Trophoblast cell (in vitro differentiated cells and primary cell): ENCODE measurements around the gene LIMK2.
"Not testable (repeated sequence)": the region's sequence is repeated elsewhere in the genome, so short reads cannot be mapped to it uniquely, and the experiment has no call there.

Experiments used
- DNase-seq, 2 donors: peaks; one replicate each; pipeline ENCODE4 v3.0.0-alpha.2; 2016
- H2AFZ ChIP-seq: 2 replicates; pipeline ENCODE4 v1.6.1; 2013; ENCODE audit warnings: low read length, moderate library complexity, mild to moderate bottlenecking; ENCODE audit not compliant: insufficient read depth, poor library complexity
- H2AK5ac ChIP-seq: 2 replicates; pipeline ENCODE4 v1.6.1; 2013; ENCODE audit warnings: mild to moderate bottlenecking, low read length
- H2BK120ac ChIP-seq: 2 replicates; pipeline ENCODE4 v1.6.1; 2013; ENCODE audit warnings: low read length, mild to moderate bottlenecking, moderate library complexity; ENCODE audit not compliant: insufficient read depth, poor library complexity
- H2BK12ac ChIP-seq: 2 replicates; pipeline ENCODE4 v1.6.1; 2013; ENCODE audit warnings: mild to moderate bottlenecking, low read length, moderate library complexity
- H2BK5ac ChIP-seq: 2 replicates; pipeline ENCODE4 v1.6.1; 2013; ENCODE audit warnings: low read length, low read depth, moderate library complexity, mild to moderate bottlenecking; ENCODE audit not compliant: poor library complexity
- H3K14ac ChIP-seq: 2 replicates; pipeline ENCODE4 v1.6.1; 2013; ENCODE audit warnings: mild to moderate bottlenecking, low read length
- H3K18ac ChIP-seq: 2 replicates; pipeline ENCODE4 v1.6.1; 2013; ENCODE audit warnings: mild to moderate bottlenecking, low read length
- H3K23ac ChIP-seq: 2 replicates; pipeline ENCODE4 v1.6.1; 2013; ENCODE audit warnings: low read length
- H3K27ac ChIP-seq: 2 replicates; pipeline ENCODE4 v1.5.1; 2013; ENCODE audit warnings: low read depth, mild to moderate bottlenecking, inconsistent platforms, low read length, moderate library complexity
- H3K27me3 ChIP-seq: 2 replicates; pipeline ENCODE4 v1.6.1; 2013; ENCODE audit warnings: inconsistent platforms, mild to moderate bottlenecking, low read length, moderate library complexity; ENCODE audit not compliant: insufficient read depth
- H3K36me3 ChIP-seq, 2 experiments: 1 replicate in 1 of 2; 2 replicates in 1 of 2; pipeline ENCODE4 v1.6.1; 2013; ENCODE audit warnings: low read length in 2 of 2, mild to moderate bottlenecking in 2 of 2, moderate library complexity in 1 of 2; ENCODE audit not compliant: insufficient read depth in 2 of 2, control insufficient read depth in 1 of 2
- H3K4ac ChIP-seq: 2 replicates; pipeline ENCODE4 v1.6.1; 2013; ENCODE audit warnings: low read depth, mild to moderate bottlenecking, low read length, moderate library complexity
- H3K4me1 ChIP-seq, 2 experiments: 1 replicate in 1 of 2; 2 replicates in 1 of 2; pipeline ENCODE4 v1.6.1; 2013; ENCODE audit warnings: low read length in 2 of 2, mild to moderate bottlenecking in 2 of 2, moderate library complexity in 1 of 2; ENCODE audit not compliant: insufficient read depth in 2 of 2, control insufficient read depth in 1 of 2
- H3K4me2 ChIP-seq: 2 replicates; pipeline ENCODE4 v1.6.1; 2013; ENCODE audit warnings: inconsistent platforms, mild to moderate bottlenecking, low read length, moderate library complexity
- H3K4me3 ChIP-seq: 2 replicates; pipeline ENCODE4 v1.5.1; 2013; ENCODE audit warnings: mild to moderate bottlenecking, low read depth, low read length, inconsistent platforms
- H3K79me1 ChIP-seq: one replicate; pipeline ENCODE4 v1.6.1; 2013; ENCODE audit warnings: low read length
- H3K79me2 ChIP-seq: 2 replicates; pipeline ENCODE4 v1.6.1; 2013; ENCODE audit warnings: low read length, mild to moderate bottlenecking; ENCODE audit not compliant: control insufficient read depth, insufficient read depth, poor library complexity
- H3K9ac ChIP-seq: 2 replicates; pipeline ENCODE4 v1.6.1; 2013; ENCODE audit warnings: mild to moderate bottlenecking, low read length
- H3K9me3 ChIP-seq: 2 replicates; pipeline ENCODE4 v1.6.1; 2013; ENCODE audit warnings: low read depth, mild to moderate bottlenecking, control low read depth, inconsistent platforms, low read length; ENCODE audit not compliant: insufficient read depth
- H4K12ac ChIP-seq: 2 replicates; pipeline ENCODE4 v1.6.1; 2013; ENCODE audit warnings: low read depth, mild to moderate bottlenecking, low read length, moderate library complexity
- H4K8ac ChIP-seq: 2 replicates; pipeline ENCODE4 v1.6.1; 2013; ENCODE audit warnings: low read depth, mild to moderate bottlenecking, low read length, moderate library complexity
- H4K91ac ChIP-seq: one replicate; pipeline ENCODE4 v1.6.1; 2013; ENCODE audit warnings: low read depth, mild to moderate bottlenecking, low read length, moderate library complexity
- WGBS: extraction: QIAGEN DNeasy Blood & Tissue Kit; methylation state at CpG from one replicate; pipeline ENCODE4 v1.1.7; 2013; ENCODE audit warnings: missing lambda C conversion rate; ENCODE audit not compliant: insufficient read length, insufficient coverage; ENCODE audit errors: extremely low coverage; 5-methylcytosine and 5-hydroxymethylcytosine counted together

LIMK2 gene

GRCh38 chr22:31313366-31314147 is 101.5 kb downstream of the LIMK2 start:
- Histone ChIP-seq H3K4me2 (peak overlapping the region; percentile 32), H3K27me3 (no peaks in the 10 kb centered on the region), H4K8ac (peak overlapping the region; percentile 49), H3K9me3 (no peaks in the 10 kb centered on the region), H3K18ac (no peak overlapping the region), H3K79me1 (peaks cover 4% of the 10 kb centered on the region), H2BK12ac (peak overlapping the region; percentile 9), H3K23ac (no peak overlapping the region), H3K14ac (peak overlapping the region; percentile 8), H4K91ac (peak overlapping the region; percentile 42), H2AK5ac (no peak overlapping the region), H4K12ac (no peak overlapping the region), H2AFZ (peak overlapping the region; percentile 53), H3K79me2 (no peaks in the 10 kb centered on the region), H3K9ac (peak overlapping the region; percentile 50), H3K4ac (no peak overlapping the region), H3K4me3 (no peak overlapping the region), H2BK5ac (peak overlapping the region; percentile 17), H3K36me3 (no peaks in the 10 kb centered on the region), H2BK120ac (peak overlapping the region; percentile 2), H3K27ac (peak overlapping the region; percentile 44), H3K4me1 (peaks cover 4 to 7% of the 10 kb centered on the region in 2 experiments)
- no CpG with 5 or more reads among the region's 6 CpGs for WGBS
- DNase-seq, result peak; percentile 73 to 92

GRCh38 chr22:31314220-31314619 is 102.1 kb downstream of the LIMK2 start:
- not testable (repeated sequence) for H3K36me3 ChIP-seq, H3K79me2 ChIP-seq, H3K23ac ChIP-seq, H3K79me1 ChIP-seq, H3K27me3 ChIP-seq, H3K4me1 ChIP-seq, DNase-seq, H4K12ac ChIP-seq, H2AFZ ChIP-seq, H3K4me3 ChIP-seq, H3K4me2 ChIP-seq, H2BK120ac ChIP-seq, H4K8ac ChIP-seq, H2BK5ac ChIP-seq, H3K4ac ChIP-seq, H4K91ac ChIP-seq, H2AK5ac ChIP-seq, H3K18ac ChIP-seq, H2BK12ac ChIP-seq, H3K14ac ChIP-seq, H3K9me3 ChIP-seq, H3K9ac ChIP-seq, H3K27ac ChIP-seq
- WGBS, result no CpG with 5 or more reads among the region's 1 CpG

DNA sequence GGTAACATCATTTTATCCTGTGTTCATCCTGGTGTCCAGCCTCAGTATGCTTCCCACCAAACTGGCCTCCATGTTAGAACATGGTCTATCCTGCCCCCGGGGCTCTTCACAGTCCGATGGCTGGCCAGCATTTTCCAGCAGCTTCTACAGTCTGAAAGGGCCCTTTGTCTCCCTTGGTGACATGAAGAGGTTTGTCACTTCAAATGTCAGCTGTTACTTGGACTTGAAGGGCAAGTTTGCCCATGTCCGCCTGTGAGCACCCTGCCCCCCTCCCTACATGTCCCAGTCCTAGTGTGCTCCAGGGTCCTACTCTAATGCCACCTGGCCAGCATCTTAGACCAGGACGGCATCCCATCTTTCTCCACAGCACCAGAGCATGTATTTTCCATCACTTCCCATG is 109.3 kb downstream of the LIMK2 start:
- H3K4me1 ChIP-seq, result no peaks in the 10 kb centered on the region
- H2BK12ac ChIP-seq, result no peak overlapping the region
- H3K4me3 ChIP-seq, result no peak overlapping the region
- no peak overlapping the region for H3K4me2 ChIP-seq
- H3K23ac ChIP-seq, result no peak overlapping the region
- no peak overlapping the region for H3K27ac ChIP-seq
- no peaks in the 10 kb centered on the region for H3K27me3 ChIP-seq
- H4K12ac ChIP-seq, result no peak overlapping the region
- H3K4ac ChIP-seq, result no peak overlapping the region
- no peaks in the 10 kb centered on the region for H3K9me3 ChIP-seq
- peaks cover 13 to 18% of the 10 kb centered on the region in 2 experiments for H3K36me3 ChIP-seq
- no peak overlapping the region for H3K18ac ChIP-seq
- H2BK5ac ChIP-seq, result no peak overlapping the region
- H3K9ac ChIP-seq, result no peak overlapping the region
- H2AFZ ChIP-seq, result no peak overlapping the region
- H3K79me1 ChIP-seq, result no peaks in the 10 kb centered on the region
- no peak for DNase-seq
- no peak overlapping the region for H3K14ac ChIP-seq
- H2BK120ac ChIP-seq, result no peak overlapping the region
- no peak overlapping the region for H4K8ac ChIP-seq
- no peaks in the 10 kb centered on the region for H3K79me2 ChIP-seq
- H4K91ac ChIP-seq, result no peak overlapping the region
- no CpG with 5 or more reads among the region's 4 CpGs for WGBS
- no peak overlapping the region for H2AK5ac ChIP-seq

DNA sequence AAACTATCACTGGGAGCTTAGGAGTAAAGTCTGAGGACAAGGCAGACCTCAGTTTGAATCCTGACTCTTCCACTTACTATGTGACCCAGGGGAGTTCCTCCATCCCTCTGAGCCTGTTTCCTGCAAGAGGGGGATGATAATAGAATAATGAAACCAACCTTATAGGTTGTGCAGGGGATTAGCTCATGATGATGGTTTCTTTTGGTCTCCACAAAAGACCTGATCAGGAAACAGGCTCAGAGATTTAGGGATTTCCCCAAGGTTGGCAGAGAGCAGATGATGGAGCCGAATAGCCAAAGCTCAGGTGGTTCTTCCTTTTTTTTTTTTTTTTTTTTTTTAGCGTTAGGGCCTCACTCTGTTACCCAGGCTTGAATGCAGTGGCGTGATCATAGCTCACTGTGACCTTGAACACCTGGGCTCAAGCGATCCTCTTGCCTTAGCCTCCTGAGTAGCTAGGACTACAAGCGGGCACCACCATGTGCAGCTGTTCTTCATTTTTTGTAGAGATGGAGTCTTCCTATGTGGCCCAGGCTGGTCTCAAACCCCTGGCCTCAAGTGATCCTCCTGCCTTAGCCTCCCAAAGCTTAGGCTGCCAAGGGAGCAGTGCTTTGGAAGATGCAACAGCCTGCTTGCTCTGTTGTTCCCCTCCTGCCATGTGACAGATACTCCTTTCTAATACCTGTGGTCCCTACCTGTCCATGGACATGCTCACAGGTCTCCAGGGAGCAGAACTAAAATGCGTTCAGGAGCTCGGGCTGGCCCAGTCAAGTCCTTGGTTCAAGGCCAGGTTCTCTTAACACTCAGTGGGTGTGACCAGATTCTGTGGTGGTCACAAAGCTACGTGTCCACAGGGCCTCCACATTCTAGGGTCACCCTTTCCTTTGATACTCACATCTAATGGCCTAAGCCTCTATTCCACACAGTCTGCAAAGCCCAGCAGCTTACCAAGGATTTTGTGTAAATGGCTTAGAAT is 111.8 kb downstream of the LIMK2 start:
- Histone ChIP-seq H3K27me3 (no peaks in the 10 kb centered on the region), H2BK12ac (no peak overlapping the region), H3K23ac (no peak overlapping the region), H2BK120ac (no peak overlapping the region), H2BK5ac (no peak overlapping the region), H3K9me3 (no peaks in the 10 kb centered on the region), H3K18ac (no peak overlapping the region), H3K27ac (no peak overlapping the region), H3K4ac (no peak overlapping the region), H3K4me1 (peaks cover 8 to 13% of the 10 kb centered on the region in 2 experiments), H3K9ac (no peak overlapping the region), H3K36me3 (peaks cover 33 to 37% of the 10 kb centered on the region in 2 experiments), H3K79me2 (no peaks in the 10 kb centered on the region), H3K79me1 (no peaks in the 10 kb centered on the region), H3K4me3 (no peak overlapping the region), H3K14ac (no peak overlapping the region), H4K8ac (no peak overlapping the region), H4K91ac (no peak overlapping the region), H2AK5ac (no peak overlapping the region), H4K12ac (no peak overlapping the region), H2AFZ (no peak overlapping the region), H3K4me2 (no peak overlapping the region)
- WGBS, result no CpG with 5 or more reads among the region's 8 CpGs
- DNase-seq, result no peak
